ENCODE measurements around the gene TRAPPC14. TPM values are rescaled to one million over a fixed set of nuclear protein-coding genes. Genes with fewer than 3 reads are reported as not detected.

Gene TRAPPC14
- total and polyA plus RNA-seq, 2 of the 13 experiments (the other 11 are each of a cell fraction or from before 2014, with no cell fraction given) = 4.7 to 9.6 TPM

- TF ChIP-seq EEA1 (CRISPR knock-in tag; IDR thresholded peaks at IDR 0.05; ENCODE audit: borderline replicate concordance) = 0 out of 2 replicates have a peak, but pooled peaks have one; percentile 48
- TF ChIP-seq WIZ (CRISPR knock-in tag; IDR thresholded peaks at IDR 0.05) = 0 out of 2 replicates have a peak, but pooled peaks have one; percentile 45
- no peak for TF ChIP-seq PRDM10 (CRISPR knock-in tag; IDR thresholded peaks at IDR 0.05; ENCODE audit: low read depth)
- TF ChIP-seq ZNF329 (CRISPR knock-in tag; IDR thresholded peaks at IDR 0.05; ENCODE audit: low read depth) = 0 out of 2 replicates have a peak, but pooled peaks have one; percentile 28
- no peak for TF ChIP-seq STAG1 (CRISPR knock-in tag; IDR thresholded peaks at IDR 0.05)
- no peak for TF ChIP-seq TARDBP (CRISPR knock-in tag; IDR thresholded peaks at IDR 0.05)
- 0 out of 2 replicates have a peak, but pooled peaks have one; percentile 30 for TF ChIP-seq ZNF501 (CRISPR knock-in tag; IDR thresholded peaks at IDR 0.05)
- no peak for TF ChIP-seq TRIM24 (CRISPR knock-in tag; IDR thresholded peaks at IDR 0.05)
- no peak for TF ChIP-seq ZBTB40 (IDR thresholded peaks at IDR 0.05)
- peak; percentile 61 for TF ChIP-seq ZBTB40 (CRISPR knock-in tag; IDR thresholded peaks at IDR 0.05)
- TF ChIP-seq ZBTB33 (CRISPR knock-in tag; IDR thresholded peaks at IDR 0.05) = no peak
- no peak for TF ChIP-seq YY1 (IDR thresholded peaks at IDR 0.05; ENCODE audit: insufficient read depth, insufficient replicate concordance, low read depth, low read length)
Measured at GRCh38 chr7:100148225-100148558, 10.3 kb downstream of the TRAPPC14 start (continued).

Data from HepG2 (cell line).